GM12873 (cell line): ENCODE results near the gene GEMIN5.

Source experiments
- CTCF ChIP-seq: IDR thresholded peaks from 2 replicates; pipeline ENCODE4 v1.5.1; 2012; ENCODE audit warnings: low read depth, mild to moderate bottlenecking, moderate library complexity, low read length, control low read depth; ENCODE audit not compliant: insufficient read depth; ENCODE audit errors: missing control alignments

Gene GEMIN5

GRCh38 chr5:154850255-154851062, 87.6 kb downstream of the GEMIN5 start, which contains the start of gene FAXDC2:
Gene FAXDC2, minus strand, starts transcription at chr5:154850603. Its CDS starts 12,425 bp downstream, at chr5:154838178.
- no peak for TF ChIP-seq CTCF

- no peak for TF ChIP-seq CTCF
These were observed 88.2 kb downstream of the GEMIN5 start for GRCh38 chr5:154849791-154850201.

GRCh38 chr5:154849264-154849785, 88.7 kb downstream of the GEMIN5 start:
- TF ChIP-seq CTCF = no peak

GRCh38 chr5:154844809-154845208, 93.2 kb downstream of the GEMIN5 start:
- TF ChIP-seq CTCF = no peak

GRCh38 chr5:154842689-154843530, 95.1 kb downstream of the GEMIN5 start:
- TF ChIP-seq CTCF = no peak

- TF ChIP-seq CTCF = no peak
These were observed 96.7 kb downstream of the GEMIN5 start for GRCh38 chr5:154841273-154841661.
